Erythroblast (primary cell): Measurements from ENCODE around the gene GGT7.

ENCODE experiments used
- DNase-seq, 2 experiments: peaks; one replicate each; lab custom pipeline; 2025; lab: John Stamatoyannopoulos, UW
- GATA1 ChIP-seq: IDR thresholded peaks from 2 replicates; pipeline ENCODE4 v1.6.1; 2011; ENCODE audit warnings: low read depth, mild to moderate bottlenecking, control low read depth, low read length, moderate library complexity
- POLR2A ChIP-seq: IDR thresholded peaks from 2 replicates; pipeline ENCODE4 v1.6.1; 2011; ENCODE audit warnings: mild to moderate bottlenecking, low read length

Gene GGT7

GRCh38 chr20:34874094-34874654 lies 1.5 kb upstream of the GGT7 start:
- TF ChIP-seq GATA1 = no peak
- TF ChIP-seq POLR2A = no peak
- peak; percentile 73 to 83 for DNase-seq

- no peak for TF ChIP-seq POLR2A
- no peak for TF ChIP-seq GATA1
- DNase-seq = no peak
These were observed 982 bp upstream of the GGT7 start for GRCh38 chr20:34873583-34874093.

DNA sequence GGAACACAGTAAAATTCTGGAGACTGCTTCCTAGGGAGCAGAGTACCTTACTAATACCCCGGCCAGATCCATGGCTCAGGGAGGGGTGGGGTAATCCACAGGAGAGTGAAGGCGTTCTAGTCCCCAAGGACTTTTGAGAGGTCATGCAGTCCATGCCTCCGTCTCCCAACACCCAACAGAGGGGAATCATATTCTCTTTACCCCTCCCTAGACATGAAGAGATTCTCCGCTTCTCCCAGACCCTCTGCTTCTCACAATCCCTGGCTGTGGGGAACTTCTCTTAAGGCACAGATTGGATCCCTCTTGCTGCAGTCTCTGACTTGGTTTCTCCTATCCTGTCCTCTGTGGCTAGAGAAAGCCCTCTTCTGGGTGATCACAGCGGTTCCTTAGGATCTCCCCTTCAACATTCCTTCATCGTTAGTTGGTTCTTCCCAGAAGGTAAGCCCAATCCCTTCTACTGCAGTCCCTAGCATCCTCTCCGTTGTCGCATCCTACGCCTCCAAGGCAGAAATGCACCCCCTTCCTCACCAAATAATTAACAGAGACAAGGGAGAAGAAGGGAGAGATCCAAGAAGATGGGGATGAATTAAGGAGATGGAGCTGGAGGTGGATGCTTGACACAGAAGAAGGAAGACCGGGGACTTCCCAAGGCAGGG lies 562 bp downstream of the GGT7 start:
- no peak for DNase-seq
- TF ChIP-seq POLR2A = no peak
- TF ChIP-seq GATA1 = no peak

DNA sequence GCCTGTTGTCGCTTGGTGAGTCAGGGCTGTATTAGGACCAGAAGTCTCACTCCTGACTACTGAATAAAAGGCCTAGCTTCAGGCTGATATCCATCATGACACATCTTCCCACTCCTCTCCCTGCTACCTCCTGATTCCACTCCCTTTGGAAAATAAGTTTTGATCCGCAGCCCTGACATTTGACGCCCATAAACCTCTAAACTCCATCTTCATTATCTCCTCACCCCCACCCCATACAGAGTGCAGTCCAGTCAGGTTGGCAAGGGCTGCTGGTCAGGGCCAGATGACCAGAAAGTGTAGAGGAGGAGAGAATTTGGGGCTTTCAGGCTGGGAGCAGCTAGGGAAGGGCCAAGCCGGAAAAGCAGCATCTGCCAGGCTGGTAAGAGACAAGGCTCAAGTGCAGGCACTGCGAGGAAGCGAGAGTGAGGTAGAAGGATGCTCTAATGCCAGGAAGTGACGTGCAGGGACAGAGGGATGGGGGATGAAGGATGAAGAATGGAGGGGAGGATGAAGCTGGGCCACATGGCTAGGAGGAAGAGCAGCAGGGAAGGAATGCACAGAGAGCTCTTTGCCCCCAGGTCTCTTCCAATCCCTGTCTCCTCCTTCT lies 1.2 kb downstream of the GGT7 start:
- DNase-seq = no peak
- no peak for TF ChIP-seq GATA1
- no peak for TF ChIP-seq POLR2A

GRCh38 chr20:34864216-34864615 lies 8.4 kb downstream of the GGT7 start:
- no peak for DNase-seq

DNA sequence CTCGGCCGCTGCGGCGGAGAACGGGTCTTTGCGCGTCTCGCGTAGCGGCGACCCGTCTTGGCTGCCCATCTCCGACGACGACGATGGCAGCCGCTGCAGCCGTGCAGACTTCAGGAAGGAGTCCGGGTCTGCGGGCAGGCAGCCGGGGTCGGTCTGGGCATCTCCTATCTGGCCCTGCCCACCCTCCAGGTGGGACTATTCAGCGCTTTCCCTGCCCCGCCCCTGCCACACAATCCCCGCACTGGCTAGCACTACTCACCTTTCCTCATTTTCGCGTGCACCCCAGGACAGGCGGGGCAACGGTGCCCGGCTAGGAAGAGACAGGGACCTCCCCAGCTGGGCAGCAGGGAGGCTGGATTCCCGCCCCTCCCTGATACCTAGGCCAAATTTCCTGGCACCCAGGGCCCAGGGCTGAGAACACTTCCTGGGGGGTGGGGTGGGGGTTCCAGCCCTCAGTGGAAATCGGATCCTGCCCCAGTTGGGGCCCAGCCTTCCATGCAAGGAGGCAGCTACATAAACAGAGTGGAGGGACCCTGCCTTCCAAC lies 9.2 kb downstream of the GGT7 start:
- TF ChIP-seq GATA1 = no peak
- TF ChIP-seq POLR2A = no peak
- no peak for DNase-seq

More at GRCh38 chr20:34864216-34864615, 8.4 kb downstream of the GGT7 start:
- no peak for TF ChIP-seq POLR2A
- no peak for TF ChIP-seq GATA1

DNA sequence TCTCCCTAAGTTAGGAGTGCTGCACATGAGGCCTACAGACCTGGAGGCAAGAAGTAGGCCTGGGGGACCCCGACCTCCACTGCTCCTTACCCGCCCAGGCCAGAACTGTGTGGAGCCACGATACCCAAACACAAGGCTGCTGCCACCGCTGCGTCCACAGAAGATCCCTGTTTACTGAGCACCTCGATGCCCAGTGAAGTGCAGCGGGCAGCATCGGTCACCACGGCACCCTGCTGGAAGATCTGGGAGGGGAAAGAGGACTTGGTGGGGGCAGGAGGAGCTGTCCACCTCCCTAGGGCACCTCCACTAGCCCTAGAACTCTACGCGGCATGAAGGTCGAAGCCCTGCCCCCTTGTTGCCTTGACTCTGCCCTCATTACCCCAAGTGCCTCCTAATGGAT lies 9.9 kb downstream of the GGT7 start:
- TF ChIP-seq POLR2A (no peak), GATA1 (no peak)
- no peak for DNase-seq

- DNase-seq = no peak
- no peak for TF ChIP-seq POLR2A
- no peak for TF ChIP-seq GATA1
These were observed 11.1 kb downstream of the GGT7 start for GRCh38 chr20:34861386-34862084.

- TF ChIP-seq GATA1 = no peak
- no peak for TF ChIP-seq POLR2A
- DNase-seq = no peak
These were observed 12.7 kb downstream of the GGT7 start for GRCh38 chr20:34859826-34860545.

GRCh38 chr20:34859367-34859766 lies 13.3 kb downstream of the GGT7 start:
- no peak for DNase-seq
- TF ChIP-seq GATA1 (no peak), POLR2A (no peak)

- DNase-seq = no peak
- TF ChIP-seq POLR2A (no peak), GATA1 (no peak)
These were observed 20.4 kb downstream of the GGT7 start for GRCh38 chr20:34852298-34852697.

GRCh38 chr20:34850969-34851368 lies 21.7 kb downstream of the GGT7 start:
- DNase-seq = no peak
- TF ChIP-seq GATA1 (no peak), POLR2A (no peak)

GRCh38 chr20:34849778-34850177 lies 22.9 kb downstream of the GGT7 start:
- TF ChIP-seq GATA1 = no peak
- TF ChIP-seq POLR2A = no peak
- no peak for DNase-seq
